ENCODE data around the gene DYNAP. TPM values are rescaled to one million over a fixed set of nuclear protein-coding genes. Genes with fewer than 3 reads are reported as not detected.

The DYNAP gene
- total RNA-seq, 1 donor from 2014 or later: not detected

DNA sequence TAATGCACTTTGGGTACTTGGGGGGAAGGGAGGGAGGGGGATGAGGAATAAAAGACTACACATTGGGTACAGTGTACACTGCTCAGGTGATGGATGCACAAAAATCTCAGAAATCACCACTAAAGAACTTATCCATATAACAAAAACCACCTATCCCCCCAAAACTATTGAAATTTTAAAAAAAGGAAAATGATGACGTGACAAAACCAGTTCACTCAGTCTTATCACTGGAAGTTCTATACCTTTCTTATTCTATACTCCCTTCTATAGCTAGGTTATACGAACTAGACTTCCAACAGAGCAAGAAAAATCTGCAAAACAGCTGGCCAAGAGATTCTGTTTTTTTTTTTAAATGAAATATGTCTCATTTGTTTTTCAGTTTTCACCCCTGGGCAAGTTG is 20.8 kb downstream of the DYNAP start:
- DNase-seq (ENCODE audit: low read depth): no peak
- Histone ChIP-seq H2AFZ (ENCODE audit: low read depth, low read length) (no peak overlapping the region), H3K4me2 (ENCODE audit: low read length) (no peak overlapping the region), H3K36me3 (ENCODE audit: insufficient read depth, low read length) (no peaks in the 10 kb centered on the region), H4K20me1 (ENCODE audit: insufficient read depth, low read length) (no peaks in the 10 kb centered on the region), H3K4me1 (ENCODE audit: insufficient read depth, low read length) (peaks cover 8% of the 10 kb centered on the region), H3K79me2 (ENCODE audit: insufficient read depth, low read length) (no peaks in the 10 kb centered on the region), H3K27ac (ENCODE audit: low read depth, low read length) (no peak overlapping the region), H3K27me3 (ENCODE audit: insufficient read depth, low read length) (no peaks in the 10 kb centered on the region), H3K9me3 (ENCODE audit: insufficient read depth, low read depth, low read length) (no peaks in the 10 kb centered on the region), H3K4me3 (ENCODE audit: insufficient read depth, low read depth, low read length) (no peak overlapping the region), H3K9ac (ENCODE audit: low read length) (no peak overlapping the region)
- FAIRE-seq: no peak
- H3K27me3 Mint-ChIP-seq (ENCODE audit: low read depth, unreplicated experiment): no peaks in the 10 kb centered on the region
- TF ChIP-seq, protein P1, sequence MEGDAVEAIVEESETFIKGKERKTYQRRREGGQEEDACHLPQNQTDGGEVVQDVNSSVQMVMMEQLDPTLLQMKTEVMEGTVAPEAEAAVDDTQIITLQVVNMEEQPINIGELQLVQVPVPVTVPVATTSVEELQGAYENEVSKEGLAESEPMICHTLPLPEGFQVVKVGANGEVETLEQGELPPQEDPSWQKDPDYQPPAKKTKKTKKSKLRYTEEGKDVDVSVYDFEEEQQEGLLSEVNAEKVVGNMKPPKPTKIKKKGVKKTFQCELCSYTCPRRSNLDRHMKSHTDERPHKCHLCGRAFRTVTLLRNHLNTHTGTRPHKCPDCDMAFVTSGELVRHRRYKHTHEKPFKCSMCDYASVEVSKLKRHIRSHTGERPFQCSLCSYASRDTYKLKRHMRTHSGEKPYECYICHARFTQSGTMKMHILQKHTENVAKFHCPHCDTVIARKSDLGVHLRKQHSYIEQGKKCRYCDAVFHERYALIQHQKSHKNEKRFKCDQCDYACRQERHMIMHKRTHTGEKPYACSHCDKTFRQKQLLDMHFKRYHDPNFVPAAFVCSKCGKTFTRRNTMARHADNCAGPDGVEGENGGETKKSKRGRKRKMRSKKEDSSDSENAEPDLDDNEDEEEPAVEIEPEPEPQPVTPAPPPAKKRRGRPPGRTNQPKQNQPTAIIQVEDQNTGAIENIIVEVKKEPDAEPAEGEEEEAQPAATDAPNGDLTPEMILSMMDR (IDR thresholded peaks at IDR 0.05; ENCODE audit: insufficient read depth, low read depth, low read length): no peak
- TF ChIP-seq EZH2 (IDR thresholded peaks at IDR 0.05; ENCODE audit: insufficient read depth, low read length): no peak
- H3K4me1 Mint-ChIP-seq (ENCODE audit: low read depth, unreplicated experiment): peaks cover 15% of the 10 kb centered on the region
- H3K9me3 Mint-ChIP-seq (ENCODE audit: unreplicated experiment): peaks cover 1% of the 10 kb centered on the region
- H3K4me3 Mint-ChIP-seq (ENCODE audit: unreplicated experiment): no peak overlapping the region
- no peaks in the 10 kb centered on the region for H3K36me3 Mint-ChIP-seq (ENCODE audit: low read depth, unreplicated experiment)
- no peak overlapping the region for H3K27ac Mint-ChIP-seq (ENCODE audit: unreplicated experiment)

DNA sequence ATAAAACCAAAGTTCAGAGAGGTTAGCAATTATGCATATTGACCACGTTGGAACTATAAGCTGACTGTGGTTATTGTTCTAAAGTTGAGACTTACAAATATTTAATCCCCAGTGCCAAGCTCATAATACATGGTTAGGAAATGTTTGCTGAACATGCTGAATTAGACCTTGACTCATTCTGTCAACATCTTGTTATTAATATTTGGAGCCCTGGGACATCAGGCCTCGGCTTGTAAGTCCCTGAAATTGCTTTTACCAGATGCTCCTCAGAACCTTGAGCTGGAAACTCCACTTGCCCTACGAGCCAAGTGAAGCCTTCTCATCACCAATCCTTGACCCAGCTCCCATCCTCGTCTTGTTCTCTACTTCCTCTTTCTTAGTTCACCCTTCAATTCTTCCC is 21.2 kb downstream of the DYNAP start:
- Histone ChIP-seq H3K36me3 (ENCODE audit: insufficient read depth, low read length) (no peaks in the 10 kb centered on the region), H3K4me1 (ENCODE audit: insufficient read depth, low read length) (peaks cover 8% of the 10 kb centered on the region), H3K4me3 (ENCODE audit: insufficient read depth, low read depth, low read length) (no peak overlapping the region), H3K27me3 (ENCODE audit: insufficient read depth, low read length) (no peaks in the 10 kb centered on the region), H3K4me2 (ENCODE audit: low read length) (no peak overlapping the region), H3K79me2 (ENCODE audit: insufficient read depth, low read length) (no peaks in the 10 kb centered on the region), H2AFZ (ENCODE audit: low read depth, low read length) (no peak overlapping the region), H3K27ac (ENCODE audit: low read depth, low read length) (no peak overlapping the region), H3K9me3 (ENCODE audit: insufficient read depth, low read depth, low read length) (no peaks in the 10 kb centered on the region), H3K9ac (ENCODE audit: low read length) (no peak overlapping the region), H4K20me1 (ENCODE audit: insufficient read depth, low read length) (no peaks in the 10 kb centered on the region)
- no peak overlapping the region for H3K4me3 Mint-ChIP-seq (ENCODE audit: unreplicated experiment)
- no peaks in the 10 kb centered on the region for H3K36me3 Mint-ChIP-seq (ENCODE audit: low read depth, unreplicated experiment)
- peaks cover 17% of the 10 kb centered on the region for H3K4me1 Mint-ChIP-seq (ENCODE audit: low read depth, unreplicated experiment)
- no peak for FAIRE-seq
- no peaks in the 10 kb centered on the region for H3K27me3 Mint-ChIP-seq (ENCODE audit: low read depth, unreplicated experiment)
- no peaks in the 10 kb centered on the region for H3K9me3 Mint-ChIP-seq (ENCODE audit: unreplicated experiment)
- no peak overlapping the region for H3K27ac Mint-ChIP-seq (ENCODE audit: unreplicated experiment)
- DNase-seq (ENCODE audit: low read depth): no peak
- TF ChIP-seq, protein P1 (IDR thresholded peaks at IDR 0.05; ENCODE audit: insufficient read depth, low read depth, low read length): no peak
- no peak for TF ChIP-seq EZH2 (IDR thresholded peaks at IDR 0.05; ENCODE audit: insufficient read depth, low read length)

DNA sequence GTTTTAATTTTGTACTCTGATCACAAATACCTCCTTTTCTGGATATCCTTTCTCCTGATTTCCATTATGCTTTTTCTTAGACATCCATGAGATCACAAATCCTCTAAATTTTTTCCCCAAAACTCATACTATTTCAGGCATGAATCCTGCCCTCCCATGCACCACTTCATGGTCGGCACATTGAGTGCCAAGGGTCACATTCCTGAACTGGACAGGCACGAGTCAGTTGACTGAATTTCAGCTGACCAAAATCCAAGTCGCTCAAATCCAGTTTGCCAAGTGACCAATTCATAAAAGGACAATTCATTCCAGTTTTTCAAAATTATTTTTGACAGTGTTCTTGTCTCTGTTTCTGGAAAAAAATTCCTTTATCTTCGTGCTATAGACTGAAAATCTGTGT is 22.1 kb downstream of the DYNAP start:
- H3K9ac ChIP-seq (ENCODE audit: low read length): no peak overlapping the region
- Mint-ChIP-seq H3K4me1 (ENCODE audit: low read depth, unreplicated experiment) (peaks cover 12% of the 10 kb centered on the region), H3K4me3 (ENCODE audit: unreplicated experiment) (no peak overlapping the region), H3K9me3 (ENCODE audit: unreplicated experiment) (no peaks in the 10 kb centered on the region), H3K27ac (ENCODE audit: unreplicated experiment) (no peak overlapping the region), H3K27me3 (ENCODE audit: low read depth, unreplicated experiment) (no peaks in the 10 kb centered on the region), H3K36me3 (ENCODE audit: low read depth, unreplicated experiment) (no peaks in the 10 kb centered on the region)
- H3K4me1 ChIP-seq (ENCODE audit: insufficient read depth, low read length): peaks cover 5% of the 10 kb centered on the region
- DNase-seq (ENCODE audit: low read depth): no peak
- H3K4me2 ChIP-seq (ENCODE audit: low read length): no peak overlapping the region
- no peak overlapping the region for H3K4me3 ChIP-seq (ENCODE audit: insufficient read depth, low read depth, low read length)
- no peaks in the 10 kb centered on the region for H3K9me3 ChIP-seq (ENCODE audit: insufficient read depth, low read depth, low read length)
- no peak overlapping the region for H3K27ac ChIP-seq (ENCODE audit: low read depth, low read length)
- H3K36me3 ChIP-seq (ENCODE audit: insufficient read depth, low read length): no peaks in the 10 kb centered on the region
- no peaks in the 10 kb centered on the region for H4K20me1 ChIP-seq (ENCODE audit: insufficient read depth, low read length)
- TF ChIP-seq EZH2 (IDR thresholded peaks at IDR 0.05; ENCODE audit: insufficient read depth, low read length): no peak
- TF ChIP-seq, protein P1 (IDR thresholded peaks at IDR 0.05; ENCODE audit: insufficient read depth, low read depth, low read length): no peak
- H3K79me2 ChIP-seq (ENCODE audit: insufficient read depth, low read length): no peaks in the 10 kb centered on the region
- H2AFZ ChIP-seq (ENCODE audit: low read depth, low read length): no peak overlapping the region
- no peak for FAIRE-seq
- no peaks in the 10 kb centered on the region for H3K27me3 ChIP-seq (ENCODE audit: insufficient read depth, low read length)

Data from astrocyte (in vitro differentiated cells and primary cell).